GM23248 (cell line): ENCODE results near the gene ETF1.

Experiments used
- EZH2 ChIP-seq: fragments of 200-600 bp; sonication (generic); IDR thresholded peaks from 2 replicates; pipeline ENCODE4 v1.6.1; 2018; ENCODE audit warnings: antibody characterized with exemption, mild to moderate bottlenecking; ENCODE audit not compliant: insufficient read depth, poor library complexity, severe bottlenecking
- EZH2phosphoT487 ChIP-seq: fragments of 200-600 bp; sonication (generic); IDR thresholded peaks from 2 replicates; pipeline ENCODE4 v1.6.1; 2018; ENCODE audit warnings: antibody characterized with exemption, moderate library complexity, mild to moderate bottlenecking, low read depth; ENCODE audit not compliant: insufficient read depth

DNA sequence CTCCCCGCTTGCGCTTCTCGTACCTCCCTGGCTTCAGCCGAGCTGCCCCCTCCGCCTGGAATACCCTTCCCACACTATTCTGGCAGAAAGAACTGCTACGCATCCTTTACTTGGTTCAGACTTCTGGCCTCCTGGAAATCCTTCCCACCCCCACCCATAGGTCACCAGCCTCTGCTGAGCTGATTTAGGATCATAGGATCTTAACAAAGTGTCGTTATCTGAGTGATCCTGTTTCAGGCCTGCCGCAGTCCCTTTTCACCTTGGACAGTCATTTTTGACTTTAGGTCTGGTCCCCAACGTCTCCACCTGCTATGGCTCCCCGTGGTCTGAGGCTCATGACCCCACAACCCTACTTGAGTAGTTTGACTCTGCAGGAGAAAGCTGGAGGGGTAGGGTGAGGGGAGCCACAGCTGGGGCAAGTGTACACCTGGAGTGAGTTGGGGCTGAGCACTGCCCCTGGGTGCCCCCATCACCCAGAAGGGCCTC, 50.4 kb downstream of the ETF1 start:
- no peak for TF ChIP-seq EZH2
- no peak for TF ChIP-seq EZH2phosphoT487
